NCI-H1694 (cell line): ENCODE data around the gene SH2D7.

Experiments used
- DNase-seq: peaks from one replicate; lab custom pipeline; 2025; lab: John Stamatoyannopoulos, UW

The SH2D7 gene

GRCh38 chr15:78092261-78093041 lies at the start of gene SH2D7:
TSS of gene SH2D7 (plus strand) at chr15:78092561. CDS start at chr15:78092585, 24 bp downstream.
- DNase-seq: no peak

GRCh38 chr15:78044407-78045155 lies 47.8 kb upstream of the SH2D7 start:
- peak; percentile 45 for DNase-seq

- no peak for DNase-seq
These were observed 47.2 kb upstream of the SH2D7 start for GRCh38 chr15:78045189-78045588.

GRCh38 chr15:78046796-78047341 lies 45.5 kb upstream of the SH2D7 start:
- no peak for DNase-seq

DNA sequence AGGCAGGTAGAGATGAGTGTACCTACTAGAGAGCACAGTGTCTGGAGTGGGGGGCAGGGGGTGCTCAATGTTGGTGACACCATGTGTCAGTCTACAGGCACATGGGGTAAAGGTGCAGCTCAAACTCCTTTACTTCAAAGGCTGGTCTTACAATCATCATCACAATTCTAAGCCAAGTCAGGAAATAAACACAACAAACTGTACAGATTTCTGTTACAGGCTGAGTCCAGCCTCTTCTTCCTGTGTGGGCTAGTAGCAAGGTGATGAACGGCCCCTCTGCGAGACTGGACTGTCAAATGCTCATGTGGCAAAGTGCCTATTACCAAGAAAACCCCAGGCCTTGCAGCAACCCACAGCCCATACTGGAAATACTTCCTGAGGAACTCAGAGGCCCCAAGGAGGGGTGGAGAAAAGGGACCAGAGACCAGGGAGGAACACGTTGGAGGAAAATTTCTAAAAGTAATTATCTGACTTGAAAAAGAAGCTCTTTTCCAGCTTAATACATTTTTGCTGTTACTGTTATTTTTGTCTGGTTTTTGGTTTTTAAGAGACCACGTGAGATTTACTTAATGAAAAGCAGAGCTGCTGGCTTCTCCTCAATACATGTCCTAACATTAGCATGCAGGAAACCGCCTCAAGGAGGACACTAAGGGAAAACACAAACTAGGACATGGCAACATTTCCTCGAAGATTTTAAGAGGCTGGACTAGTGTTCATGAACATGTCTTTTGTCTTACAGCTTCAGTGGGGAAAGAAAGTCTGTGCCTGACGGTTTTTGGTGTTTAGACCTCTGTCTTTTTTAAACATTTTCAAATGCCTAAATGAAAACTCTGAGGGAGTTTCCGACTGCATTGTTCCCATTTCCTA lies 44.4 kb upstream of the SH2D7 start:
- DNase-seq: no peak

DNA sequence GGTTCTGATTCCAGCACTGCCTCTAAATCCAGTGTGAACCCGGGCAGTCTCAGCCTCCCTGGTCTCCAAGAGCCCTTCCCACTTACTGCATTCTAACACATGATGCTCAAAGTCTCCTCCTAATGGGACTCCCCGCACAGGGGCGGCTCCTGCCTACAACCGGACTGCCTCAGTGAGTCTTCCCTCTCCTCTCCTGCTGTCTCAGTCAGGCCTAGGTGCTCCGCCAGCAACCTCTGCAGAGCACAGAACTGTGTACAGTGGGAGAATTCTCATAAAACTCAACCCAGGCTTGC lies 43.8 kb upstream of the SH2D7 start:
- no peak for DNase-seq

- DNase-seq: no peak
These were observed 42.5 kb upstream of the SH2D7 start for GRCh38 chr15:78049691-78050440.

- DNase-seq: no peak
These were observed 41.9 kb upstream of the SH2D7 start for GRCh38 chr15:78050441-78050809.

- peak; percentile 24 for DNase-seq
These were observed 41.5 kb upstream of the SH2D7 start for GRCh38 chr15:78050826-78051225.

DNA sequence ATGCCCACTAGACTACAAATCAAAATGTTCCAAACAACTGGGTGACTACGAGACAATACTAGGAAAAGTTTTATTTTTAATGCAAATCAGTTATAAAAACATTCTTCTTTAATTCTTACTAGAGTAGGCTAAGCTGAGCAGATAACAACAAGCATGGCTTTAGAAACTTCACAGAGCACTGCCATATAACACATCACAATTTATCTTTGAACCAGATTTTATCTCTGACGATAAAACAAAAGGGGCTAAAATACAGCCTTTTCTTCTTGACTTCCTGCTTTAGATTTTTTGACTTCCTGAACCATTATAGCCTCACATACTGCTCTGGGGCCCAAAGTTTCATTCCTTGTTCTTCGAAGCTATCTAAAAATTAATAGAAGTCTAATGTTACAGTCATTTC lies 40.8 kb upstream of the SH2D7 start:
- no peak for DNase-seq

GRCh38 chr15:78052001-78052401 lies 40.4 kb upstream of the SH2D7 start:
- DNase-seq: peak; percentile 30

GRCh38 chr15:78052545-78052944 lies 39.8 kb upstream of the SH2D7 start:
- no peak for DNase-seq

DNA sequence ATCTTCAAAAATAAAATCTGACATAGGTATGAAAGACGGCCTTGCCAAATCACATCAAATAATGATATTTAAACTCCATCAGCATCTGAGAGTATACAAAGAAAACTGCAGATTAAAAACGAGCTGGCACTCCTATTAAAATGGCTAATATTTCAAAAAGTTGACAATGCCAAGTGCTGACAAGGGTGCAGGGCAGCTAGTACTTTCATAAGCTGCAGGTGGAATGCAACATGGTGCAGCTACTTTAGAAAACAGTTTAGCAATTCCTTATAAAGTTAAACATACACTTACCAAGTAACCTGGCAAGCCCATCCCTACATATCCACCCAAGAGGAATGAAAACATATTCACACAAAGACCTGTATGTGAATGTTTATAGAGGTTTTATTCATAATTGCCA lies 37.8 kb upstream of the SH2D7 start:
- no peak for DNase-seq

GRCh38 chr15:78054966-78055365 lies 37.4 kb upstream of the SH2D7 start:
- DNase-seq: no peak

DNA sequence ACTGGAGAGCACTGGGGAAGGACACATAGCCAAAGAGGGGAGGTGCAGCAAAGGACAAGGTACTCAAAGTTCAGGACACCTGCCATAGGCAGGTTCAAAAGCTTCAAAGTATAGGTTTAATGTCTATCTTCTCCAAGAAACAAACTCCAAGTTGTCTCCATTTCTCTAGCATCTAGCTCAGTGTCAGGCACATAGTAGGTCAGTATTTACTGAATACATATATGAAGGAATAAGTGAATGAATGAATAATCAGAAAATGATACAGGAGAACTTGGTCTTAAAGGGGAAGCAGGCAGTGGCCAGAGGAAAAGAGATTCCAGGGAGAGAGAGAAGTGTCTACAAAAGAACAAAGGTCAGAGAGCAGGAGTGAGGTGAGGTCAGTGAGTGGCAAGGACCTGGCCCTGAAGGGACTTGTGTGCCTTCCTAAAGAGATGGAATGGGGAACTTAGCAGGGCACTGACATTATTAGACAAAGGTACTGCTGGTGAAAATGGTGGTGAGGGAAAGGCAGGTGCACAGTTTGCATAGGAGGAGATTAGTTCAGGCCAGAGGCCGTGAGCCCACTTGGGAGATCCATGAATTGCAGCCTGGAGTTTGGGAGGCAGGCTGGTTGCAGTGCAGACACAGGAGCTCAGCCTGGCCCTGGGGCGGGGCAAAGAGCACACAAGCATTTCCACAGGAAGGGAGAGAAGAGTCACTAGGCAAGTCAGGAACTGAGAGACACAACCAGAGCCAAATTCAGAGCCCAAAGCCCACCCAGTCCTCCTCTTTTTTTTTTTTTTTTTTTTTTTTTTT lies 36.2 kb upstream of the SH2D7 start:
- no peak for DNase-seq

DNA sequence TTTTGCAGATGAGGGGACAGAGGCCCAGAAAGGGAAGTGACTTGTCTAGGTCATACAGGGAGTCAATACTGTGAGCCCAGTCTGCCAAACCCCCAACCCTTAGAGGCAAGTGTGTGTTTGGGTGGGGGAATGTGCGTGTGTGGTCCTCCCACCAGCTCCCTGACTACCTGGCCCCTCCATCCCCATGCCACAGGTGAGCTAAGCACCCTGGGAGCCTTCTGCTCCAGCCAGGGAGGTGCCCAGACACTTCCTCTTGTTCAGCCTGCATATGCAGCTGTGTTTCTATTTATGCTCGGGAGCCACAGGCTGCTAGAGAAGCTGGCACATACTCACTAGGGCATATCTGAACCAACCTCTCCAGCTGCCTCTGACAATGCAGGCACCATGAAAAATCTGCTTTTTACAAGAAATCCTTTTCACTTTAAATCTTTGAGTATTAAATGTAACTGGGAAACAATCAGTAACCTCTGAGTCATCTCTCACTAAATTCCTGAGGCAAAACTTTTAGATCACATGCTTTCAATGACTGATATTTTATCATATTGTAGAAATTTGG lies 35.6 kb upstream of the SH2D7 start:
- peak; percentile 33 for DNase-seq

GRCh38 chr15:78057803-78058202 lies 34.6 kb upstream of the SH2D7 start:
- no peak for DNase-seq

- DNase-seq: no peak
These were observed 33.9 kb upstream of the SH2D7 start for GRCh38 chr15:78058401-78058935.

DNA sequence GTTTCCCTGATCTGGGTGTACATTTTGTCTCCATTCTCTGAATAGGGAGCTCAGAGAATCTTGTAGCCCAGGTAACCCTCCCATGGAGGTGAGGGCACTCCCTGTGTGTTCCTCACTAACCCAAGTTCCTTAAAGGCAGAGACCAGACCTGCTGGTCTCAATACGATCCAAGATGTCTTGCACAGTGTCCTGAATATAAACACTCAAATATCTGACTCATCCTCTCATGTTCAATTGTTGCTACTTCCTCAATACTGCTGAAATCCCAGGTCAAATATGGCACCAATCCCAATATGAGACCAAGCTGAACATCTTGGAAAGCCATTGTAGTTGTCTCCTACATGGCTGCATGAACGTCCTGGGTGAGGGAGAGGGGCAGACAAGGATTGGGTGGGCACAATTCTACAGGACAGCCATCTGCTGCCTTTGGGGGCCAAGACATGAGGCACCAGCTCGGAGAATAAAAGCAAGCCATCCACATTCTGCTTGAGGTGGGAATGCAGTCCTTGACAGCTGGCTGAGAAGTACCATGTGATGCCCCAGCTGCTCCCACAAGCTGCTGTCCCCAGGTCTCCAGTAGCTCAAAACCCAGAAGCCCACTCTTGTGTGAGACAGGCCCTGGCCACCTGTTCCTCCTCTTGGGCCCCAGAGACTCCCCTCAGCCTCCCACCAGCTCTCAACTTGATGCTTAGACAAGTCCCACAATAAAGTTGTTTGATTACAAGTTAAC lies 33.1 kb upstream of the SH2D7 start:
- DNase-seq: peak; percentile 81

DNA sequence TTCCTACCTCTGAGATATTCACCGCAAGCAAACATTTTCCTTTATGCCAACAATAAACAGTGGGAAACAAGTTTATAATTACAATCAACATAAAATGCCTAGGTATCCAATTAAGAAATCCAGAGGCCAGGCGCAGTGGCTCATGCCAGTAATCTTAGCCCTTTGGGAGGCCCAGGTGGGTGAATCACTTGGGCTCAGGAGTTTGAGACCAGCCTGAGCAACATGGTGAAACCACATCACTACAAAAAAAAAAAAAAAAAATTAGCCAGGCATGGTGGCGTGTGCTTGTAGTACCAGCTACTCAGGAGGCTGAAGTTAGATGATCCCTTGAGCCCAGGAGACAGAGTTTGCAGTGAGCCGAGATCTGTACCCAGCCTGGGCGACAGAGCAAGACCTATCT lies 32.1 kb upstream of the SH2D7 start:
- DNase-seq: no peak
